ENCODE measurements around the gene EFCAB7. TPM values are rescaled to one million over a fixed set of nuclear protein-coding genes. Genes with fewer than 3 reads are reported as not detected.

The EFCAB7 gene
- total and polyA plus RNA-seq, 12 donors: 2.5 to 16.7 (median 6.3) TPM

- H3K4me3 ChIP-seq: no peak overlapping the region
- H3K27me3 ChIP-seq: no peaks in the 10 kb centered on the region
- DNase-seq: no peak
- intact Hi-C loops (cut with DNase I): no loop called here
- H3K27ac ChIP-seq: no peak overlapping the region
- no peaks in the 10 kb centered on the region for H3K9me3 ChIP-seq (replicated peaks in 1 of 3)
- WGBS, 4 donors: 90 to 96% (median 94%) methylated on average over 7 of the region's 7 CpGs
- TF ChIP-seq POLR2A (IDR thresholded peaks at IDR 0.05): no peak
- TF ChIP-seq, protein P1, sequence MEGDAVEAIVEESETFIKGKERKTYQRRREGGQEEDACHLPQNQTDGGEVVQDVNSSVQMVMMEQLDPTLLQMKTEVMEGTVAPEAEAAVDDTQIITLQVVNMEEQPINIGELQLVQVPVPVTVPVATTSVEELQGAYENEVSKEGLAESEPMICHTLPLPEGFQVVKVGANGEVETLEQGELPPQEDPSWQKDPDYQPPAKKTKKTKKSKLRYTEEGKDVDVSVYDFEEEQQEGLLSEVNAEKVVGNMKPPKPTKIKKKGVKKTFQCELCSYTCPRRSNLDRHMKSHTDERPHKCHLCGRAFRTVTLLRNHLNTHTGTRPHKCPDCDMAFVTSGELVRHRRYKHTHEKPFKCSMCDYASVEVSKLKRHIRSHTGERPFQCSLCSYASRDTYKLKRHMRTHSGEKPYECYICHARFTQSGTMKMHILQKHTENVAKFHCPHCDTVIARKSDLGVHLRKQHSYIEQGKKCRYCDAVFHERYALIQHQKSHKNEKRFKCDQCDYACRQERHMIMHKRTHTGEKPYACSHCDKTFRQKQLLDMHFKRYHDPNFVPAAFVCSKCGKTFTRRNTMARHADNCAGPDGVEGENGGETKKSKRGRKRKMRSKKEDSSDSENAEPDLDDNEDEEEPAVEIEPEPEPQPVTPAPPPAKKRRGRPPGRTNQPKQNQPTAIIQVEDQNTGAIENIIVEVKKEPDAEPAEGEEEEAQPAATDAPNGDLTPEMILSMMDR (IDR thresholded peaks at IDR 0.05): no peak
- no peaks in the 10 kb centered on the region for H3K36me3 ChIP-seq (replicated peaks in 1 of 2)
- peaks cover 6% of the 10 kb centered on the region in 2 donors for H3K4me1 ChIP-seq (replicated peaks in 1 of 2)
Observed at GRCh38 chr1:63607322-63607721, 84.0 kb downstream of the EFCAB7 start.

- H3K4me1 ChIP-seq (replicated peaks in 1 of 2): peaks cover 6 to 13% of the 10 kb centered on the region in 2 donors
- intact Hi-C loops (cut with DNase I): no loop called here
- no peaks in the 10 kb centered on the region for H3K27me3 ChIP-seq
- H3K36me3 ChIP-seq (replicated peaks in 1 of 2): no peaks in the 10 kb centered on the region
- H3K27ac ChIP-seq: no peak overlapping the region
- no peak for TF ChIP-seq POLR2A (IDR thresholded peaks at IDR 0.05)
- TF ChIP-seq, protein P1 (IDR thresholded peaks at IDR 0.05): no peak
- 42 to 59% (median 52%) methylated on average over 3 of the region's 3 CpGs for WGBS, 4 donors
- no peak overlapping the region for H3K4me3 ChIP-seq
- no peaks in the 10 kb centered on the region for H3K9me3 ChIP-seq (replicated peaks in 1 of 3)
- peak in 4 of 7 donors; percentile 35 to 65 (median 50) for DNase-seq
Observed at GRCh38 chr1:63611231-63611630, 87.9 kb downstream of the EFCAB7 start.

- no peaks in the 10 kb centered on the region for H3K27me3 ChIP-seq
- DNase-seq: peak in 1 of 7 donors; percentile 37
- no peaks in the 10 kb centered on the region for H3K36me3 ChIP-seq (replicated peaks in 1 of 2)
- no peaks in the 10 kb centered on the region for H3K9me3 ChIP-seq (replicated peaks in 1 of 3)
- intact Hi-C loops (cut with DNase I): no loop called here
- no peak for TF ChIP-seq POLR2A (IDR thresholded peaks at IDR 0.05)
- TF ChIP-seq, protein P1 (IDR thresholded peaks at IDR 0.05): no peak
- no peak overlapping the region for H3K27ac ChIP-seq
- no peak overlapping the region for H3K4me3 ChIP-seq
- H3K4me1 ChIP-seq (replicated peaks in 1 of 2): peaks cover 6 to 13% of the 10 kb centered on the region in 2 donors
- 70 to 84% (median 78%) methylated on average over 4 of the region's 4 CpGs for WGBS, 4 donors
Observed at GRCh38 chr1:63612564-63612963, 89.2 kb downstream of the EFCAB7 start.

- peaks cover 6 to 13% of the 10 kb centered on the region in 2 donors for H3K4me1 ChIP-seq (replicated peaks in 1 of 2)
- no peak for TF ChIP-seq POLR2A (IDR thresholded peaks at IDR 0.05)
- TF ChIP-seq, protein P1 (IDR thresholded peaks at IDR 0.05): no peak
- no peak overlapping the region for H3K4me3 ChIP-seq
- intact Hi-C loops (cut with DNase I): no loop called here
- H3K27me3 ChIP-seq: no peaks in the 10 kb centered on the region
- DNase-seq: no peak
- no peaks in the 10 kb centered on the region for H3K36me3 ChIP-seq (replicated peaks in 1 of 2)
- no peak overlapping the region for H3K27ac ChIP-seq
- H3K9me3 ChIP-seq (replicated peaks in 1 of 3): no peaks in the 10 kb centered on the region
Observed at GRCh38 chr1:63612971-63613370, 89.6 kb downstream of the EFCAB7 start.
